ENCODE results near the gene NOL3. TPM values are rescaled to one million over a fixed set of nuclear protein-coding genes. Genes with fewer than 3 reads are reported as not detected.
A peak's percentile ranks its signal among the peaks of the same experiment; 100 is the strongest.

NOL3 gene
- total RNA-seq, 1 donor from 2014 or later, result 10.9 TPM

GRCh38 chr16:67164599-67165061, 5.7 kb upstream of the NOL3 start, which contains the start of gene HSF4:
HSF4 (plus strand) TSS chr16:67164745; CDS start chr16:67164812, 67 bp downstream.
- Mint-ChIP-seq H3K9me3 (ENCODE audit: unreplicated experiment) (peaks cover 15% of the 10 kb centered on the region), H3K4me3 (ENCODE audit: unreplicated experiment) (no peak within 1 kb of the TSS), H3K27ac (ENCODE audit: unreplicated experiment) (peak within 1 kb of the TSS; percentile 41), H3K36me3 (ENCODE audit: low read depth, unreplicated experiment) (peaks cover 2% of the 10 kb centered on the region), H3K27me3 (ENCODE audit: low read depth, unreplicated experiment) (peaks cover 53% of the 10 kb centered on the region), H3K4me1 (ENCODE audit: low read depth, unreplicated experiment) (peaks cover 3% of the 10 kb centered on the region)
- peak within 1 kb of the TSS; percentile 48 for H3K4me3 ChIP-seq (ENCODE audit: insufficient read depth, low read depth, low read length)
- H3K4me1 ChIP-seq (ENCODE audit: insufficient read depth, low read length), result peaks cover 25% of the 10 kb centered on the region
- no peaks in the 10 kb centered on the region for H3K79me2 ChIP-seq (ENCODE audit: insufficient read depth, low read length)
- peak within 1 kb of the TSS; percentile 16 for H2AFZ ChIP-seq (ENCODE audit: low read depth, low read length)
- H3K36me3 ChIP-seq (ENCODE audit: insufficient read depth, low read length), result no peaks in the 10 kb centered on the region
- no peak within 1 kb of the TSS for H3K27ac ChIP-seq (ENCODE audit: low read depth, low read length)
- peaks cover 31% of the 10 kb centered on the region for H4K20me1 ChIP-seq (ENCODE audit: insufficient read depth, low read length)
- DNase-seq (ENCODE audit: low read depth), result no peak
- no peak for FAIRE-seq
- H3K27me3 ChIP-seq (ENCODE audit: insufficient read depth, low read length), result peaks cover 68% of the 10 kb centered on the region
- H3K4me2 ChIP-seq (ENCODE audit: low read length), result peak within 1 kb of the TSS; percentile 81
- no peaks in the 10 kb centered on the region for H3K9me3 ChIP-seq (ENCODE audit: insufficient read depth, low read depth, low read length)
- TF ChIP-seq EZH2 (IDR thresholded peaks at IDR 0.05; ENCODE audit: insufficient read depth, low read length) (no peak), CTCF (IDR thresholded peaks at IDR 0.05; ENCODE audit: insufficient read depth, low read depth, low read length) (no peak)
- no peak within 1 kb of the TSS for H3K9ac ChIP-seq (ENCODE audit: low read length)

GRCh38 chr16:67165121-67166078, 4.9 kb upstream of the NOL3 start:
- no peak for FAIRE-seq
- Mint-ChIP-seq H3K27ac (ENCODE audit: unreplicated experiment) (peak overlapping the region; percentile 41), H3K27me3 (ENCODE audit: low read depth, unreplicated experiment) (peaks cover 53% of the 10 kb centered on the region), H3K36me3 (ENCODE audit: low read depth, unreplicated experiment) (peaks cover 2% of the 10 kb centered on the region), H3K4me3 (ENCODE audit: unreplicated experiment) (no peak overlapping the region), H3K4me1 (ENCODE audit: low read depth, unreplicated experiment) (peaks cover 6% of the 10 kb centered on the region), H3K9me3 (ENCODE audit: unreplicated experiment) (peaks cover 10% of the 10 kb centered on the region)
- no peak for DNase-seq (ENCODE audit: low read depth)
- H3K4me2 ChIP-seq (ENCODE audit: low read length), result peak overlapping the region; percentile 22
- H3K27ac ChIP-seq (ENCODE audit: low read depth, low read length), result no peak overlapping the region
- TF ChIP-seq EZH2 (IDR thresholded peaks at IDR 0.05; ENCODE audit: insufficient read depth, low read length), result peak; percentile 96
- TF ChIP-seq CTCF (IDR thresholded peaks at IDR 0.05; ENCODE audit: insufficient read depth, low read depth, low read length), result no peak
- H2AFZ ChIP-seq (ENCODE audit: low read depth, low read length), result no peak overlapping the region
- H3K27me3 ChIP-seq (ENCODE audit: insufficient read depth, low read length), result peaks cover 68% of the 10 kb centered on the region
- H4K20me1 ChIP-seq (ENCODE audit: insufficient read depth, low read length), result peaks cover 31% of the 10 kb centered on the region
- no peak overlapping the region for H3K4me3 ChIP-seq (ENCODE audit: insufficient read depth, low read depth, low read length)
- no peak overlapping the region for H3K9ac ChIP-seq (ENCODE audit: low read length)
- no peaks in the 10 kb centered on the region for H3K36me3 ChIP-seq (ENCODE audit: insufficient read depth, low read length)
- no peaks in the 10 kb centered on the region for H3K9me3 ChIP-seq (ENCODE audit: insufficient read depth, low read depth, low read length)
- H3K79me2 ChIP-seq (ENCODE audit: insufficient read depth, low read length), result no peaks in the 10 kb centered on the region
- H3K4me1 ChIP-seq (ENCODE audit: insufficient read depth, low read length), result peaks cover 29% of the 10 kb centered on the region
